H1 (cell line): ENCODE data around the gene SH3GL1. TPM values are rescaled to one million over a fixed set of nuclear protein-coding genes. Genes with fewer than 3 reads are reported as not detected.

Source experiments
- CBX8 ChIP-seq: fragments of 300-800, 300-1000 bp; sonication (generic); IDR thresholded peaks from 2 replicates; pipeline ENCODE4 v1.7.1; 2016; ENCODE audit warnings: low read depth, low read length, borderline replicate concordance
- CHD2 ChIP-seq: IDR thresholded peaks from 2 replicates; pipeline ENCODE4 v1.6.1; 2012; ENCODE audit warnings: low read length, improper control_type of control experiment
- CREB1 ChIP-seq: IDR thresholded peaks from 2 replicates; pipeline ENCODE4 v1.6.1; 2012; ENCODE audit warnings: inconsistent platforms
- CTBP2 ChIP-seq: IDR thresholded peaks from 2 replicates; pipeline ENCODE4 v1.7.0; 2011; ENCODE audit warnings: borderline replicate concordance, mild to moderate bottlenecking, moderate library complexity, mixed read lengths, low read length; ENCODE audit not compliant: insufficient read depth, insufficient read length
- E2F6 ChIP-seq: IDR thresholded peaks from 2 replicates; pipeline ENCODE4 v1.6.1; 2012; ENCODE audit warnings: inconsistent platforms
- GABPA ChIP-seq: IDR thresholded peaks from 2 replicates; pipeline ENCODE4 v1.6.1; 2011; ENCODE audit warnings: mild to moderate bottlenecking, low read length, moderate library complexity, borderline replicate concordance; ENCODE audit not compliant: insufficient read depth
- NANOG ChIP-seq: IDR thresholded peaks from 2 replicates; pipeline ENCODE4 v1.6.1; 2011; ENCODE audit warnings: low read length, low read depth, mild to moderate bottlenecking, inconsistent platforms; ENCODE audit not compliant: insufficient read depth, poor library complexity, severe bottlenecking
- POLR2A ChIP-seq, 2 experiments: IDR thresholded peaks; 1 replicate in 1 of 2; 2 replicates in 1 of 2; pipeline ENCODE4 v1.6.1; 2011; ENCODE audit warnings: low read depth in 2 of 2, low read length in 2 of 2, mild to moderate bottlenecking in 2 of 2; ENCODE audit errors: control extremely low read depth in 1 of 2
- POLR2AphosphoS5 ChIP-seq: IDR thresholded peaks from 2 replicates; pipeline ENCODE4 v1.6.1; 2011; ENCODE audit warnings: low read depth, low read length
- RBBP5 ChIP-seq: IDR thresholded peaks from 2 replicates; pipeline ENCODE4 v1.7.1; 2012; ENCODE audit warnings: low read depth, mild to moderate bottlenecking, inconsistent platforms, low read length, moderate library complexity, borderline replicate concordance
- RFX5 ChIP-seq: IDR thresholded peaks from 2 replicates; pipeline ENCODE4 v1.6.1; 2011; ENCODE audit warnings: low read depth, low read length, improper control_type of control experiment, borderline replicate concordance
- SAP30 ChIP-seq: fragments of 300-600 bp; sonication (generic); IDR thresholded peaks from 2 replicates; pipeline ENCODE4 v1.7.1; 2012; ENCODE audit warnings: low read length, moderate library complexity, mild to moderate bottlenecking, inconsistent platforms; ENCODE audit not compliant: insufficient read depth, insufficient replicate concordance
- SIN3A ChIP-seq, 2 experiments: IDR thresholded peaks in 1 of 2; conservative IDR thresholded peaks in 1 of 2; 2 replicates each; pipeline ENCODE4 v1.6.1; 2011 to 2012; ENCODE audit warnings: low read length in 2 of 2, improper control_type of control experiment in 1 of 2, low read depth in 1 of 2, mild to moderate bottlenecking in 1 of 2
- SRF ChIP-seq: IDR thresholded peaks from 2 replicates; pipeline ENCODE4 v1.6.1; 2011; ENCODE audit warnings: mild to moderate bottlenecking, low read depth, low read length, moderate library complexity
- TAF1 ChIP-seq: IDR thresholded peaks from 2 replicates; pipeline ENCODE4 v1.6.1; 2011; ENCODE audit warnings: mild to moderate bottlenecking, low read depth, low read length
- TCF12 ChIP-seq: IDR thresholded peaks from 2 replicates; pipeline ENCODE4 v1.6.1; 2011; ENCODE audit warnings: low read depth, mild to moderate bottlenecking, low read length
- YY1 ChIP-seq: IDR thresholded peaks from 2 replicates; pipeline ENCODE4 v1.6.1; 2011; ENCODE audit warnings: low read depth, mild to moderate bottlenecking, low read length
- ZNF274 ChIP-seq: IDR thresholded peaks from 2 replicates; pipeline ENCODE4 v1.7.0; 2012; ENCODE audit warnings: low read length, borderline replicate concordance; ENCODE audit errors: extremely low read depth
- polyA plus RNA-seq, 7 experiments: library from polyadenylated mRNA; depleted of rRNA in 3 of 7; stranded (reverse) in 5 of 7; unstranded in 2 of 7; fragments of >200 nt in 5 of 7; fragments of 200-250 nt in 2 of 7; gene quantifications; 1 replicate in 5 of 7; 2 replicates in 1 of 7; 4 replicates in 1 of 7; pipeline versions ENCODE4 v1.2.1 to v1.2.3, GENCODE V29; 2011 to 2013; ENCODE audit warnings: missing spikeins in 2 of 7, mixed read lengths in 2 of 7
- total RNA-seq: library from RNA; stranded (reverse); fragmentation: NEBNext Ultra II Directional; extraction: Animal tissue kit (Norgen Biotek cat#: 25700); gene quantifications from 2 replicates; pipeline ENCODE4 v1.2.1, GENCODE V29; 2021

Gene SH3GL1
- total and polyA plus RNA-seq, 2 of the 8 experiments (the other 6 are each of a cell fraction or from before 2014, with no cell fraction given) = 81.5 to 102 TPM

- TF ChIP-seq SAP30 (no peak), RFX5 (no peak), SRF (no peak), CTBP2 (no peak), TCF12 (no peak), CHD2 (peak; percentile 51), CREB1 (no peak), ZNF274 (no peak), POLR2AphosphoS5 (peak; percentile 86), E2F6 (no peak), SIN3A (conservative IDR thresholded peaks at IDR 0.05 in 1 of 2, IDR thresholded peaks at IDR 0.05 in 1 of 2; ENCODE audit: low read depth in 1 of 2, low read length in 2 of 2) (peak in 1 of 2 experiments; percentile 67; a peak in 2 of 4 replicates), TAF1 (peak; percentile 65), YY1 (peak; percentile 58; the same call in 1 of the 2 replicates), RBBP5 (no peak), GABPA (no peak), CBX8 (no peak), POLR2A (IDR thresholded peaks at IDR 0.05; ENCODE audit: control extremely low read depth in 1 of 2, low read depth in 2 of 2, low read length in 2 of 2) (peak; percentile 71 to 78), NANOG (peak; percentile 95)
Observed at GRCh38 chr19:4409123-4409933, 9.0 kb upstream of the SH3GL1 start (continued).
